Colonic mucosa (tissue), 4 donors: ENCODE measurements around the gene RPP40. TPM values are rescaled to one million over a fixed set of nuclear protein-coding genes. Genes with fewer than 3 reads are reported as not detected.

Experiments used
- DNase-seq: peaks from one replicate; pipeline ENCODE4 v3.0.0-alpha.2; 2020
- H3K27ac ChIP-seq: fragments of 200-600 bp; one replicate; pipeline ENCODE4 v1.8.0; 2021
- H3K27me3 ChIP-seq: fragments of 200-600 bp; one replicate; pipeline ENCODE4 v1.8.0; 2021
- H3K36me3 ChIP-seq: fragments of 200-600 bp; one replicate; pipeline ENCODE4 v1.8.0; 2021
- H3K4me1 ChIP-seq: fragments of 200-600 bp; one replicate; pipeline ENCODE4 v1.8.0; 2021; ENCODE audit warnings: mild to moderate bottlenecking
- H3K4me3 ChIP-seq: fragments of 200-600 bp; one replicate; pipeline ENCODE4 v1.8.0; 2021
- H3K9ac ChIP-seq, 2 donors: one replicate each; pipeline ENCODE4 v1.7.0; 2013; ENCODE audit warnings: control low read depth in 2 of 2, low read depth in 2 of 2, low read length in 2 of 2
- H3K9me3 ChIP-seq: fragments of 200-600 bp; one replicate; pipeline ENCODE4 v1.8.0; 2021
- intact Hi-C: fragments of 100-400 bp; cut with DNase I; formaldehyde crosslinking; loops from one replicate; pipeline ENCODE4 v1.14.1; 2022
- total RNA-seq, 2 donors: library from RNA; stranded (reverse); fragmentation: NEBNext Ultra II Directional in 1 of 2; extraction: Animal tissue kit (Norgen Biotek cat#: 25700) in 1 of 2; gene quantifications; one replicate each; pipeline ENCODE4 v1.2.1, GENCODE V29; 2021
- TF ChIP-seq, protein P1 (sequence below): fragments of 200-600 bp; IDR thresholded peaks from one replicate; pipeline ENCODE4 v1.8.0; 2022; ENCODE audit warnings: antibody characterized with exemption, mild to moderate bottlenecking
- donor health status: healthy.
- donor health status: DM: no; HTN: no; CAD: no.
- donor health status: DM: no; HTN: no; CAD: no.

Gene RPP40
- total RNA-seq, 2 donors from 2014 or later = 4.4 to 6.1 TPM

DNA sequence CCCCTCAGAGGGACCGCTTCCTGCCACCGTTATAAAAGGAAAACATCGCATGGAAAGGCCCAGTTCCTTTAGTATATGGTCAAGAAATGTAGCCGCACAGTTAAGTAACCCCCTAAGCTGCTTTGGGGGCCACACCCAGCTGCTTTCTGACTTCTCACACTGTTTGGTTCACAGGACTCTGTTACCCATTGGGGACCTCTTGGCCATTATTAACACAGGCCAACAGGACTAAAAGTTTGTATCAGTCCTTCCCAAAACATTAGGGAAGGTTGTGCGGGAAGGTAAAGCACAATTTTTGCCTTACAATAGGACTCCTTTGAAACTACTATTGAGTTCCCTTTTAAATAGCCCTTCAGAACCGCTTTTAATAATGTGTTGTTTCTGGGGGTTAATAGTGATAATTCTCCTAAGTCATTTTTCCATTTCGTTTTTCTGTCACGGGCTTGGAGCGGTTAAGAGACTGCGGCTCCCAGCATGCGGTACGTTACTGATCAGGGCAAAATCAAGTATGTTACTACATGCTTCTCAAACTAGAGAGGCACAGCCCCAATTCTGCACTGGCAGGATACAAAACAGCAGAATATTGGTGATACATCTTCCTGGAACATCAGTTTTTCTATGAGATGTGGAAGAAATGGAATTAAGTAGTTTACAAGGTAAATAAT is 668 bp upstream of the RPP40 start:
- Histone ChIP-seq H3K36me3 (no peaks in the 10 kb centered on the region), H3K4me3 (peak overlapping the region; percentile 79), H3K27ac (peak overlapping the region; percentile 72), H3K27me3 (no peaks in the 10 kb centered on the region), H3K4me1 (no peaks in the 10 kb centered on the region), H3K9ac (peak overlapping the region; percentile 51 to 81), H3K9me3 (no peaks in the 10 kb centered on the region)
- TF ChIP-seq, protein P1, sequence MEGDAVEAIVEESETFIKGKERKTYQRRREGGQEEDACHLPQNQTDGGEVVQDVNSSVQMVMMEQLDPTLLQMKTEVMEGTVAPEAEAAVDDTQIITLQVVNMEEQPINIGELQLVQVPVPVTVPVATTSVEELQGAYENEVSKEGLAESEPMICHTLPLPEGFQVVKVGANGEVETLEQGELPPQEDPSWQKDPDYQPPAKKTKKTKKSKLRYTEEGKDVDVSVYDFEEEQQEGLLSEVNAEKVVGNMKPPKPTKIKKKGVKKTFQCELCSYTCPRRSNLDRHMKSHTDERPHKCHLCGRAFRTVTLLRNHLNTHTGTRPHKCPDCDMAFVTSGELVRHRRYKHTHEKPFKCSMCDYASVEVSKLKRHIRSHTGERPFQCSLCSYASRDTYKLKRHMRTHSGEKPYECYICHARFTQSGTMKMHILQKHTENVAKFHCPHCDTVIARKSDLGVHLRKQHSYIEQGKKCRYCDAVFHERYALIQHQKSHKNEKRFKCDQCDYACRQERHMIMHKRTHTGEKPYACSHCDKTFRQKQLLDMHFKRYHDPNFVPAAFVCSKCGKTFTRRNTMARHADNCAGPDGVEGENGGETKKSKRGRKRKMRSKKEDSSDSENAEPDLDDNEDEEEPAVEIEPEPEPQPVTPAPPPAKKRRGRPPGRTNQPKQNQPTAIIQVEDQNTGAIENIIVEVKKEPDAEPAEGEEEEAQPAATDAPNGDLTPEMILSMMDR = no peak
- intact Hi-C loops = no loop called here
- no peak for DNase-seq

DNA sequence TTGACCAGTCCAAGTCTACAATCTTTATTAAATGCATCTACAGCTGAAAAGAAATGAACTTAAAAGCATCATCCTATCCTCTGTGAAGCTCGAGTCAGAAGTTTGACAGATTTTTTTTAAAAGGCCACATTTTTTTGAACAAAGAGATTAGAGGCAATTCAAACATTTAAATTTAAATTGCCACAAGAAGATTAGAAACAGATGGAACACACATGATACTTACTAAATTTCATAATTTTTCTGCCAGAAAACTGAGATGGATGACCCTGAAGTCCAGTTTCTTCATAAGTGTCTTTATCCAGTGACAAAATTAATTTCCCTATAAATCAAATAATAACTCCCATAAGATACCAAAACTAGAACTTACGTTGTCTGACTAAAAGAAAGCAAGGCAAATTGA is 4.3 kb downstream of the RPP40 start:
- intact Hi-C loops = no loop called here
- H3K4me1 ChIP-seq = no peaks in the 10 kb centered on the region
- H3K27me3 ChIP-seq = no peaks in the 10 kb centered on the region
- no peaks in the 10 kb centered on the region for H3K36me3 ChIP-seq
- no peak overlapping the region for H3K27ac ChIP-seq
- H3K9ac ChIP-seq = no peak overlapping the region
- DNase-seq = no peak
- H3K9me3 ChIP-seq = no peaks in the 10 kb centered on the region
- H3K4me3 ChIP-seq = no peak overlapping the region
- TF ChIP-seq, protein P1 = no peak

DNA sequence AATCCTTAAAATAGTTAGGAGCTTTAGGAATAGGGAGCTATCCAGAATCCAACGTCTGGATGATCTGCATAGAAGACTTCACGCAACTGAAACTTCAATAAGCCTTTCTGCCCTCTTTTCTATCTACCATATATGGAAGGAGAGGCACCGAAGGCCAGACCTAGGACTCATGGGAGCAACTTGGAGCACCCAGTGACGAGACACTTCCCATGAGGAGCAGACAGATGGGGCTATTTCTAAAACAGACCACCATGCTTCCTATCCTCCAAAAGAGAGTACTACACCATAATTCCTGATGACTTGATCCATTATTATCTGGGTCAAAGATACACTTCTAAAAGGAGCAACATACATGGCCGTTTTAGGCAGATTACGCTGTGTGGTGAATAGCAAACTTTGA is 6.0 kb downstream of the RPP40 start:
- DNase-seq = no peak
- intact Hi-C loops = no loop called here
- no peaks in the 10 kb centered on the region for H3K36me3 ChIP-seq
- H3K9ac ChIP-seq = no peak overlapping the region
- no peaks in the 10 kb centered on the region for H3K27me3 ChIP-seq
- TF ChIP-seq, protein P1 = no peak
- no peak overlapping the region for H3K4me3 ChIP-seq
- no peaks in the 10 kb centered on the region for H3K9me3 ChIP-seq
- no peak overlapping the region for H3K27ac ChIP-seq
- no peaks in the 10 kb centered on the region for H3K4me1 ChIP-seq

DNA sequence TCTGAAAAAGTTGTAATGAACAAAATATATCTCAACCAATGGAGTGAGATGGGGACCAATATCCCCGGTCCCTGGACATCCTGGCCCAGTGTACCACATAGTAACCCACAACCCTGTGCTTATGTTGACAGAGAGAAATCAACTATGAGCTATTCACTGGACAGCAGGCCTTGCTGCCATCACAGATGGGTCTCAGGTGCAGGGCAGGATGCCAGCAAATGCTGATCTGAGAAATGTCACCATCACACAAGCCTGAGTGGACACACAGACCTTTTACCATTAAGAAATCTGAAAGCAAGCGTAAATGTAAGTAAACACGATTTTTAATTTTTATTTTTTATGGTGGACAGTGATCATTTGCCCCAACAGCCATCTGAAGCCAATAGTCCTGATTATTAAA is 9.1 kb downstream of the RPP40 start:
- H3K9me3 ChIP-seq = no peaks in the 10 kb centered on the region
- H3K4me1 ChIP-seq = no peaks in the 10 kb centered on the region
- TF ChIP-seq, protein P1 = no peak
- H3K4me3 ChIP-seq = no peak overlapping the region
- no peak overlapping the region for H3K9ac ChIP-seq
- intact Hi-C loops = no loop called here
- H3K36me3 ChIP-seq = no peaks in the 10 kb centered on the region
- no peak for DNase-seq
- no peaks in the 10 kb centered on the region for H3K27me3 ChIP-seq
- no peak overlapping the region for H3K27ac ChIP-seq

DNA sequence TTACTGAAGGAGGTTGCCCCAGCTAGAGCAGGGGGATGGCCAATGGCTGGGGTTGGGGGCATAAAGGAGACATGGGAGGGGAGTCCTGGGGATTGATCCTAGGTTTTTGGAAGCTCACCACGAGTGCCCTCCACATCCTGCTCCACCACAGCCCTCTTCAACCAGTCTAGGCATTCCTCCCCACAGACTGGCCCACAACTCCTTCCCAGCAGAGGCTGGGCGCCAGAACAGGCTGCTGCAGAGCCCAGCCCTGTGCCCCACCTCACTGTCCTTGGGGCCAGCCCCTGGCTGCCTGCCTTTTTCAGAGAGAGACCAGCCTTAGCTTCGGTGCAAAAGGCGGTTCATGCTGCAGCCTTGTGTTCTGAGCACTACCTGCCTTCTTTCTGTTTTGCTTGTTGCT is 16.4 kb downstream of the RPP40 start:
- H3K9ac ChIP-seq = no peak overlapping the region
- intact Hi-C loops = no loop called here
- H3K4me3 ChIP-seq = no peak overlapping the region
- H3K27me3 ChIP-seq = no peaks in the 10 kb centered on the region
- DNase-seq = no peak
- H3K9me3 ChIP-seq = no peaks in the 10 kb centered on the region
- TF ChIP-seq, protein P1 = no peak
- H3K4me1 ChIP-seq = no peaks in the 10 kb centered on the region
- no peak overlapping the region for H3K27ac ChIP-seq
- no peaks in the 10 kb centered on the region for H3K36me3 ChIP-seq
